ENCODE data around the gene AP3S2.

AP3S2 gene

GRCh38 chr15:89795996-89796395 is 97.8 kb downstream of the AP3S2 start:
- H3K4me2 ChIP-seq (ENCODE audit: low read depth, low read length): no peak overlapping the region
- H3F3A ChIP-seq (ENCODE audit: insufficient read depth, low read length): no peaks in the 10 kb centered on the region
- H3K4me3 ChIP-seq (ENCODE audit: low read length): no peak overlapping the region

GRCh38 chr15:89794627-89795241 is 99.1 kb downstream of the AP3S2 start:
- no peaks in the 10 kb centered on the region for H3F3A ChIP-seq (ENCODE audit: insufficient read depth, low read length)
- no peak overlapping the region for H3K27ac ChIP-seq (ENCODE audit: low read length)
- H4K20me1 ChIP-seq (ENCODE audit: insufficient read depth, low read length): no peaks in the 10 kb centered on the region
- no peak for DNase-seq
- no peaks in the 10 kb centered on the region for H3K27me3 ChIP-seq (replicated peaks; ENCODE audit: insufficient read depth, low read length)
- H3K79me2 ChIP-seq (ENCODE audit: low read length): no peaks in the 10 kb centered on the region
- no peak overlapping the region for H2AFZ ChIP-seq (ENCODE audit: low read length)
- no peaks in the 10 kb centered on the region for H3K36me3 ChIP-seq (replicated peaks; ENCODE audit: insufficient read depth, low read length)
- no peaks in the 10 kb centered on the region for H3K9me2 ChIP-seq (replicated peaks; ENCODE audit: insufficient read depth, low read length)
- no peak overlapping the region for H3K4me2 ChIP-seq (ENCODE audit: low read depth, low read length)
- no peaks in the 10 kb centered on the region for H3K4me1 ChIP-seq (ENCODE audit: low read length)
- TF ChIP-seq CTCF (IDR thresholded peaks at IDR 0.05; ENCODE audit: low read length) (no peak), EZH2phosphoT487 (IDR thresholded peaks at IDR 0.05; ENCODE audit: low read length) (no peak), EZH2 (optimal IDR thresholded peaks at IDR 0.05; ENCODE audit: low read depth, low read length) (no peak)
- no peak overlapping the region for H3K4me3 ChIP-seq (ENCODE audit: low read length)
- no peak overlapping the region for H3K9ac ChIP-seq (ENCODE audit: low read length)
- no peaks in the 10 kb centered on the region for H3K9me3 ChIP-seq (replicated peaks; ENCODE audit: insufficient read depth, low read length)

More at GRCh38 chr15:89795996-89796395, 97.8 kb downstream of the AP3S2 start:
- DNase-seq: no peak
- Histone ChIP-seq H3K9me2 (replicated peaks; ENCODE audit: insufficient read depth, low read length) (no peaks in the 10 kb centered on the region), H3K27ac (ENCODE audit: low read length) (no peak overlapping the region), H3K79me2 (ENCODE audit: low read length) (no peaks in the 10 kb centered on the region), H4K20me1 (ENCODE audit: insufficient read depth, low read length) (no peaks in the 10 kb centered on the region), H3K36me3 (replicated peaks; ENCODE audit: insufficient read depth, low read length) (no peaks in the 10 kb centered on the region), H3K27me3 (replicated peaks; ENCODE audit: insufficient read depth, low read length) (no peaks in the 10 kb centered on the region), H3K4me1 (ENCODE audit: low read length) (no peaks in the 10 kb centered on the region), H3K9ac (ENCODE audit: low read length) (no peak overlapping the region), H3K9me3 (replicated peaks; ENCODE audit: insufficient read depth, low read length) (no peaks in the 10 kb centered on the region), H2AFZ (ENCODE audit: low read length) (no peak overlapping the region)
- TF ChIP-seq EZH2 (optimal IDR thresholded peaks at IDR 0.05; ENCODE audit: low read depth, low read length): no peak
- no peak for TF ChIP-seq EZH2phosphoT487 (IDR thresholded peaks at IDR 0.05; ENCODE audit: low read length)
- no peak for TF ChIP-seq CTCF (IDR thresholded peaks at IDR 0.05; ENCODE audit: low read length)

GRCh38 chr15:89792106-89792805 is 101.5 kb downstream of the AP3S2 start:
- no peak for TF ChIP-seq EZH2phosphoT487 (IDR thresholded peaks at IDR 0.05; ENCODE audit: low read length)
- no peak for TF ChIP-seq EZH2 (optimal IDR thresholded peaks at IDR 0.05; ENCODE audit: low read depth, low read length)
- no peak for TF ChIP-seq CTCF (IDR thresholded peaks at IDR 0.05; ENCODE audit: low read length)
- no peaks in the 10 kb centered on the region for H3K79me2 ChIP-seq (ENCODE audit: low read length)

More at GRCh38 chr15:89792106-89792805, 101.5 kb downstream of the AP3S2 start:
- H3K36me3 ChIP-seq (replicated peaks; ENCODE audit: insufficient read depth, low read length): no peaks in the 10 kb centered on the region
- H3K9me2 ChIP-seq (replicated peaks; ENCODE audit: insufficient read depth, low read length): no peaks in the 10 kb centered on the region
- H3K4me1 ChIP-seq (ENCODE audit: low read length): no peaks in the 10 kb centered on the region
- H3F3A ChIP-seq (ENCODE audit: insufficient read depth, low read length): no peaks in the 10 kb centered on the region
- no peaks in the 10 kb centered on the region for H3K9me3 ChIP-seq (replicated peaks; ENCODE audit: insufficient read depth, low read length)
- H3K4me2 ChIP-seq (ENCODE audit: low read depth, low read length): no peak overlapping the region
- H3K9ac ChIP-seq (ENCODE audit: low read length): no peak overlapping the region
- no peaks in the 10 kb centered on the region for H4K20me1 ChIP-seq (ENCODE audit: insufficient read depth, low read length)
- H3K27ac ChIP-seq (ENCODE audit: low read length): no peak overlapping the region
- DNase-seq: no peak
- no peak overlapping the region for H2AFZ ChIP-seq (ENCODE audit: low read length)
- H3K4me3 ChIP-seq (ENCODE audit: low read length): no peak overlapping the region
- no peaks in the 10 kb centered on the region for H3K27me3 ChIP-seq (replicated peaks; ENCODE audit: insufficient read depth, low read length)
